A673 (cell line): ENCODE measurements around the gene PRDM16.

Experiments used
- CTCF ChIP-seq: fragments of 300-800, 200-600 bp; sonication (generic); conservative IDR thresholded peaks from 2 replicates; pipeline ENCODE4 v1.5.1; 2017; ENCODE audit warnings: low read depth, mild to moderate bottlenecking, antibody characterized with exemption, low read length, moderate library complexity, mixed read lengths
- EZH2 ChIP-seq: fragments of 200-600 bp; sonication (generic); IDR thresholded peaks from 2 replicates; pipeline ENCODE4 v1.6.1; 2017; ENCODE audit warnings: borderline replicate concordance, low read depth, mild to moderate bottlenecking, mixed read lengths, antibody characterized with exemption, low read length; ENCODE audit not compliant: poor library complexity, severe bottlenecking

GRCh38 chr1:3415260-3416090 lies 346.5 kb downstream of the PRDM16 start:
- TF ChIP-seq CTCF (no peak), EZH2 (no peak)
